GM18868 (cell line): Measurements from ENCODE around the gene SNORC.

Source experiments
- ATAC-seq: cut with Tn5 transposase; IDR thresholded peaks from one replicate; pipeline ENCODE4 v1.9.1; 2021; ENCODE audit warnings: mild to moderate bottlenecking, moderate library complexity; ENCODE audit not compliant: unreplicated experiment

The SNORC gene

GRCh38 chr2:232925153-232925820 is 55.2 kb downstream of the SNORC start:
- no peak for ATAC-seq

GRCh38 chr2:232925821-232926156 is 55.7 kb downstream of the SNORC start:
- ATAC-seq = no peak

- no peak for ATAC-seq
Observed at GRCh38 chr2:232926431-232926939, 56.4 kb downstream of the SNORC start.

GRCh38 chr2:232927032-232927792 is 57.1 kb downstream of the SNORC start:
- ATAC-seq = no peak

GRCh38 chr2:232927793-232928550 is 57.9 kb downstream of the SNORC start:
- no peak for ATAC-seq
